Umbilical cord (tissue), 2 donors: ENCODE results near the gene SEPTIN12. TPM values are rescaled to one million over a fixed set of nuclear protein-coding genes. Genes with fewer than 3 reads are reported as not detected.

ENCODE experiments used
- DNase-seq: peaks from one replicate; pipeline ENCODE4 v3.0.0-alpha.2; 2015; ENCODE audit warnings: low spot score
- total RNA-seq: library from RNA; depleted of rRNA; stranded (reverse); fragments of >200 nt; gene quantifications from one replicate; pipeline ENCODE4 v1.2.3, GENCODE V29; 2014; ENCODE audit warnings: low replicate concordance; ENCODE audit not compliant: insufficient read depth

The SEPTIN12 gene
- total RNA-seq, 1 donor from 2014 or later = not detected

- peak; percentile 77 for DNase-seq
These were observed 15.3 kb upstream of the SEPTIN12 start for GRCh38 chr16:4803401-4803844.

- peak; percentile 98 for DNase-seq
These were observed 14.6 kb upstream of the SEPTIN12 start for GRCh38 chr16:4802659-4803287.

- DNase-seq = peak; percentile 69
These were observed 14.0 kb upstream of the SEPTIN12 start, which contains the start of gene ROGDI for GRCh38 chr16:4801962-4802658. TSS of gene ROGDI (minus strand) at chr16:4802633. CDS start at chr16:4802571, 62 bp downstream.

GRCh38 chr16:4801051-4801961 lies 13.2 kb upstream of the SEPTIN12 start:
- no peak for DNase-seq

- DNase-seq = no peak
These were observed 12.3 kb upstream of the SEPTIN12 start for GRCh38 chr16:4800290-4801041.

GRCh38 chr16:4799171-4799855 lies 11.2 kb upstream of the SEPTIN12 start:
- no peak for DNase-seq

GRCh38 chr16:4798456-4798855 lies 10.3 kb upstream of the SEPTIN12 start:
- no peak for DNase-seq

- no peak for DNase-seq
These were observed 9.7 kb upstream of the SEPTIN12 start for GRCh38 chr16:4797805-4798252.

GRCh38 chr16:4796982-4797804 lies 9.0 kb upstream of the SEPTIN12 start:
- no peak for DNase-seq

GRCh38 chr16:4795828-4796572 lies 7.9 kb upstream of the SEPTIN12 start:
- DNase-seq = no peak

- DNase-seq = no peak
These were observed 7.2 kb upstream of the SEPTIN12 start, which contains the start of gene SMIM22 for GRCh38 chr16:4795181-4795827. TSS of gene SMIM22 (plus strand) at chr16:4795369. CDS start at chr16:4795735, 366 bp downstream.

- DNase-seq = no peak
These were observed 4.9 kb upstream of the SEPTIN12 start for GRCh38 chr16:4792951-4793513.

GRCh38 chr16:4790871-4791270 lies 2.7 kb upstream of the SEPTIN12 start:
- no peak for DNase-seq

GRCh38 chr16:4790261-4790660 lies 2.1 kb upstream of the SEPTIN12 start:
- no peak for DNase-seq

GRCh38 chr16:4788910-4789309 lies 765 bp upstream of the SEPTIN12 start:
- no peak for DNase-seq

GRCh38 chr16:4788489-4788889 lies 344 bp upstream of the SEPTIN12 start:
- DNase-seq = no peak

GRCh38 chr16:4787068-4787467 lies 1.1 kb downstream of the SEPTIN12 start:
- no peak for DNase-seq
